ENCODE data around the gene PDZRN4. TPM values are rescaled to one million over a fixed set of nuclear protein-coding genes. Genes with fewer than 3 reads are reported as not detected.

PDZRN4 gene
- total and polyA plus RNA-seq, 2 of the 4 experiments (the other 2 are of a cell fraction) = not detected

DNA sequence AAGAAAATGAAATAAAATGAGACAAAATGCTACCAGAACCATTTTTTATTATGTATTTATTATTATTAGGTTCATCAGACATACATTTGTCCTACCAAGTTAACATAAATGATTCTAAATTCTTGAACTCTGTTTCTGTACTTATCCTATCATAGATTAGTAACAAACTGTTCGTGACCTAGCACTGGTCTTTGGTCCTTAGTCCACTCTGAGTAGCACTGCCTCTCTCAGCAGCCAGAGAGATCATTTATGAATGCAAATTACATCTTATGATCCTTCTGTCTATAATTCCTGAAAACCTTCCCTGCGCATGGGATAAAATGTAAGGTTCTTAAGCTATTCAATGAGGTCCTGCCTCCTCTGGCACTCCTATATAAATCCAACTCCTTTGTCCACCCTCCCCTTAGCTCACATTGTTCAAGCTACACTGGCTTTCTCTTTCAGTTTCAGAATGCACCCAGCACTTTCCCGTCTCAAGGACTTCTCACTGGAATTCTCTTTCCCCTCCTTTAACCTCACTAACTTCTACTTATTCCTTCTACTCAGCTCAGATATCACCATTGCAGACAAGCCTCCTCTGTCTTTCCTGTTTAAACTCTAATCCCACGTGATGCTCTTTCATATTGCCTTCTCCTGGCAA is 17.1 kb downstream of the PDZRN4 start:
- BruUV-seq (replicated peaks) = no TSS peak
- no peaks in the 10 kb centered on the region for H4K20me1 ChIP-seq (ENCODE audit: insufficient read depth, low read length)
- H3K9ac ChIP-seq (ENCODE audit: low read depth, low read length) = no peak overlapping the region
- no peak overlapping the region for H3K56ac ChIP-seq (ENCODE audit: extremely low read depth, insufficient read depth, low read length)
- H2BK5ac ChIP-seq (ENCODE audit: low read depth, low read length, poor library complexity, severe bottlenecking) = no peak overlapping the region
- no peak overlapping the region for H3K14ac ChIP-seq (replicated peaks; ENCODE audit: low read depth, low read length)
- DNase-seq (no peak), ATAC-seq (ENCODE audit: low read depth) (no peak)
- H3K4ac ChIP-seq (ENCODE audit: low read depth, low read length) = no peak overlapping the region
- H3K9me3 ChIP-seq (ENCODE audit: control insufficient read depth, insufficient read depth, low read length) = no peaks in the 10 kb centered on the region
- 25% methylated on average over 1 of the region's 4 CpGs; no CpG with 5 or more reads in 1 of the 2 experiments for WGBS, 2 experiments (ENCODE audit: extremely low coverage in 2 of 2, insufficient read length in 1 of 2)
- no peaks in the 10 kb centered on the region for H3K79me1 ChIP-seq (ENCODE audit: low read depth in 1 of 2, low read length in 2 of 2)
- H4K8ac ChIP-seq (ENCODE audit: low read depth in 2 of 2, low read length in 2 of 2) = no peak overlapping the region
- H2AK9ac ChIP-seq (replicated peaks; ENCODE audit: low read depth, low read length, poor library complexity) = no peak overlapping the region
- no peak overlapping the region for H2BK120ac ChIP-seq (ENCODE audit: low read depth, low read length)
- no peak overlapping the region for H3K27ac ChIP-seq (ENCODE audit: insufficient read depth, low read length)
- peak overlapping the region; percentile 14; the same call in 1 of the 2 replicates for H3K4me3 ChIP-seq (ENCODE audit: insufficient read depth, low read depth, low read length)
- in situ Hi-C loops (cut with MboI; ENCODE audit: low sequenced_read_pairs) (no loop called here), intact Hi-C loops (cut with micrococcal nuclease) (loop anchor here (10.0 kb wide), 1 partner anchor 250 kb away; no protein-coding TSS in a partner anchor), dilution Hi-C loops (cut with HindIII; ENCODE audit: low sequenced_read_pairs, unreplicated experiment) (no loop called here)
- TF ChIP-seq RCOR1 (IDR thresholded peaks at IDR 0.05; ENCODE audit: insufficient replicate concordance, low read length) = no peak
- TF ChIP-seq BHLHE40 (IDR thresholded peaks at IDR 0.05; ENCODE audit: low read depth, low read length) = no peak
- no peak for TF ChIP-seq MAZ (IDR thresholded peaks at IDR 0.05; ENCODE audit: borderline replicate concordance, low read depth, low read length)
- TF ChIP-seq CEBPB (IDR thresholded peaks at IDR 0.05; ENCODE audit: low read depth, low read length) = no peak
- TF ChIP-seq MXI1 (IDR thresholded peaks at IDR 0.05; ENCODE audit: borderline replicate concordance, low read depth, low read length) = no peak
- TF ChIP-seq MAFK (IDR thresholded peaks at IDR 0.05; ENCODE audit: low read depth, low read length) = no peak
- no peak for TF ChIP-seq FOS (IDR thresholded peaks at IDR 0.05; ENCODE audit: low read depth, low read length)
- TF ChIP-seq, protein P1, sequence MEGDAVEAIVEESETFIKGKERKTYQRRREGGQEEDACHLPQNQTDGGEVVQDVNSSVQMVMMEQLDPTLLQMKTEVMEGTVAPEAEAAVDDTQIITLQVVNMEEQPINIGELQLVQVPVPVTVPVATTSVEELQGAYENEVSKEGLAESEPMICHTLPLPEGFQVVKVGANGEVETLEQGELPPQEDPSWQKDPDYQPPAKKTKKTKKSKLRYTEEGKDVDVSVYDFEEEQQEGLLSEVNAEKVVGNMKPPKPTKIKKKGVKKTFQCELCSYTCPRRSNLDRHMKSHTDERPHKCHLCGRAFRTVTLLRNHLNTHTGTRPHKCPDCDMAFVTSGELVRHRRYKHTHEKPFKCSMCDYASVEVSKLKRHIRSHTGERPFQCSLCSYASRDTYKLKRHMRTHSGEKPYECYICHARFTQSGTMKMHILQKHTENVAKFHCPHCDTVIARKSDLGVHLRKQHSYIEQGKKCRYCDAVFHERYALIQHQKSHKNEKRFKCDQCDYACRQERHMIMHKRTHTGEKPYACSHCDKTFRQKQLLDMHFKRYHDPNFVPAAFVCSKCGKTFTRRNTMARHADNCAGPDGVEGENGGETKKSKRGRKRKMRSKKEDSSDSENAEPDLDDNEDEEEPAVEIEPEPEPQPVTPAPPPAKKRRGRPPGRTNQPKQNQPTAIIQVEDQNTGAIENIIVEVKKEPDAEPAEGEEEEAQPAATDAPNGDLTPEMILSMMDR (conservative IDR thresholded peaks at IDR 0.05; ENCODE audit: low read depth, low read length) = no peak
- no peak for TF ChIP-seq NFE2L2 (IDR thresholded peaks at IDR 0.05; ENCODE audit: low read depth, low read length)
- TF ChIP-seq, protein P2, sequence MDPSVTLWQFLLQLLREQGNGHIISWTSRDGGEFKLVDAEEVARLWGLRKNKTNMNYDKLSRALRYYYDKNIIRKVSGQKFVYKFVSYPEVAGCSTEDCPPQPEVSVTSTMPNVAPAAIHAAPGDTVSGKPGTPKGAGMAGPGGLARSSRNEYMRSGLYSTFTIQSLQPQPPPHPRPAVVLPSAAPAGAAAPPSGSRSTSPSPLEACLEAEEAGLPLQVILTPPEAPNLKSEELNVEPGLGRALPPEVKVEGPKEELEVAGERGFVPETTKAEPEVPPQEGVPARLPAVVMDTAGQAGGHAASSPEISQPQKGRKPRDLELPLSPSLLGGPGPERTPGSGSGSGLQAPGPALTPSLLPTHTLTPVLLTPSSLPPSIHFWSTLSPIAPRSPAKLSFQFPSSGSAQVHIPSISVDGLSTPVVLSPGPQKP (IDR thresholded peaks at IDR 0.05; ENCODE audit: borderline replicate concordance, low read depth, low read length) = no peak
- TF ChIP-seq CHD1 (IDR thresholded peaks at IDR 0.05; ENCODE audit: low read depth, low read length) = no peak
- no peak for TF ChIP-seq SMC3 (IDR thresholded peaks at IDR 0.05; ENCODE audit: low read depth, low read length)
- no peak for TF ChIP-seq POLR2A (IDR thresholded peaks at IDR 0.05; ENCODE audit: low read depth, low read length)
- TF ChIP-seq, protein P3, sequence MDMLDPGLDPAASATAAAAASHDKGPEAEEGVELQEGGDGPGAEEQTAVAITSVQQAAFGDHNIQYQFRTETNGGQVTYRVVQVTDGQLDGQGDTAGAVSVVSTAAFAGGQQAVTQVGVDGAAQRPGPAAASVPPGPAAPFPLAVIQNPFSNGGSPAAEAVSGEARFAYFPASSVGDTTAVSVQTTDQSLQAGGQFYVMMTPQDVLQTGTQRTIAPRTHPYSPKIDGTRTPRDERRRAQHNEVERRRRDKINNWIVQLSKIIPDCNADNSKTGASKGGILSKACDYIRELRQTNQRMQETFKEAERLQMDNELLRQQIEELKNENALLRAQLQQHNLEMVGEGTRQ (IDR thresholded peaks at IDR 0.05; ENCODE audit: low read depth, low read length) = no peak
- TF ChIP-seq RAD21 (IDR thresholded peaks at IDR 0.05; ENCODE audit: low read length) = no peak
- no peak for TF ChIP-seq RFX5 (IDR thresholded peaks at IDR 0.05; ENCODE audit: low read depth, low read length)
- H3K27me3 ChIP-seq (ENCODE audit: control insufficient read depth, insufficient read depth, low read length) = no peaks in the 10 kb centered on the region
- no peak overlapping the region for H2AFZ ChIP-seq (replicated peaks; ENCODE audit: low read length, poor library complexity)
- no peak overlapping the region for H3K18ac ChIP-seq (ENCODE audit: low read depth, low read length)
- no peak overlapping the region for H3K4me2 ChIP-seq (ENCODE audit: low read depth, low read length)
- H2BK15ac ChIP-seq (ENCODE audit: low read depth, low read length) = no peak overlapping the region
- H3K4me1 ChIP-seq (ENCODE audit: control insufficient read depth, insufficient read depth, low read length) = no peaks in the 10 kb centered on the region
- no peak overlapping the region for H2AK5ac ChIP-seq (ENCODE audit: low read depth, low read length)
- H3K36me3 ChIP-seq (ENCODE audit: control insufficient read depth, insufficient read depth, low read length) = no peaks in the 10 kb centered on the region
- no peak overlapping the region for H4K5ac ChIP-seq (ENCODE audit: low read depth, low read length)
- no peak overlapping the region for H3K23ac ChIP-seq (ENCODE audit: low read depth, low read length)
- CTCF ChIA-PET = no interaction called here
- POLR2A ChIA-PET (ENCODE audit: unreplicated experiment) = no interaction called here
- no peak overlapping the region for H4K91ac ChIP-seq (ENCODE audit: insufficient read depth, low read depth, low read length)
- H2BK20ac ChIP-seq (ENCODE audit: low read depth, low read length) = no peak overlapping the region
- H3K9me1 ChIP-seq (ENCODE audit: insufficient read depth, low read length) = no peaks in the 10 kb centered on the region

All from IMR-90 (cell line).